K562 treated with DMSO at 1 percent for 48 hours (cell line): ENCODE data around the gene CCSAP. TPM values are rescaled to one million over a fixed set of nuclear protein-coding genes. Genes with fewer than 3 reads are reported as not detected.

Source experiments
- total RNA-seq: library from RNA; unstranded; fragments of 300-600 nt; gene quantifications from 2 replicates; pipeline ENCODE4 v1.2.3, GENCODE V29; 2022; ENCODE audit warnings: low replicate concordance; ENCODE audit errors: extremely low read depth

Gene CCSAP, protein sequence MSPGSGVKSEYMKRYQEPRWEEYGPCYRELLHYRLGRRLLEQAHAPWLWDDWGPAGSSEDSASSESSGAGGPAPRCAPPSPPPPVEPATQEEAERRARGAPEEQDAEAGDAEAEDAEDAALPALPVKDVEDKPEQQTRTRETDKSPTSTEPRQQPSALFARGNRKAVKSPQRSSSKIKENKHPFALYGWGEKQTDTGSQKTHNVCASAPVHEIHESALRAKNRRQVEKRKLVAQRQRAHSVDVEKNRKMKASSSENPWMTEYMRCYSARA
- not detected in 2 replicates for total RNA-seq

DNA sequence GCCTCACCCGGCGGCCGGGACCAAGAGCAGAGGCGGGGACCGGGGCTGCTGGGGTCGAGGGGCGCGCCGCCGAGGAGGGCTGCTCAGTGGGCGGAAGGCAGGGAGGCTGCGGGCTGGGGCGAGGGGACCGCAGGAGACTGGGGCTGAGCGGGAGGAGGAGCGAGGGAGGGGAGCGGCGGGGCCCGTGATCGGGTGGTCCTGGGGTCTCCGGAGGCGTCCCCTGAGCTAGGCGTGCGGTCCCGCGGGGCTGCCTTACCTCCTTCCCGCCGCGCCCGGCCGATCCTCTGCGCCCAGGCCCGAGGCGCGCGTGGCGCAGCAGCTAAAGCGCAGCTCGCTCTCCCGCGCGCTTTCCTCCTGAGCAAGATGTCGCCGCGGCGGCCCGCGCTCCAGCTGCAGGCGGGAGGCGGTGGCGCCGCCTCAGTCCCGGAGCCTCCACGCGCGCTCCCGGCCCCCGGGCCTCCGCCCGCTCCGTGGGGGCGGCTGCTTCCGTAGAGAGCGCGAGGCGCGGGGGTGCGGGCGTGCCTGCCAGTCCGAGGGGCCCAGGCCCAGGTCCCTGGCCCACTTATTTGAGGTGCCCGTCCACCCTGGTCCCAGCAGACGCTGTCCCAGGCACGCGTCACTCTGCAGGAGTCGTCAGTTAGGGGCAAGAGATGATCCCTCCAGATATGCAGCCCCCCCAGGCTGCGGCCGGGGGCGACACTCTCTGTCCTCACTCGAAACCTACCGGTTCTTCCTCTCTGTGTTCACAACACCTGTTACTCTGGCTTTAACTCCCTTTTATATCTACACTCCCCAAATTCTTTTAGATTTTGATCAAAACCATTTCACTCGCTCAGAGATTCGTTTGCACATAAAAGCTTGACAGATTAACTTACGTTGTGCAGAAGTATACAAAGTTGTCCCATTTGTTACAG is at the start of gene CCSAP:
Gene CCSAP, minus strand, starts transcription at position 392 of the 914 bp plus-strand sequence. CDS start 582 bp downstream, outside the sequence.

Other genes starting within 250 kb of the CCSAP start
- gene RAB4A, start 71.9 kb downstream of the CCSAP start, total RNA-seq: not detected in 2 replicates
- gene ACTA1, start 91.0 kb upstream of the CCSAP start, total RNA-seq: not detected in 2 replicates
- gene NUP133, start 165.3 kb upstream of the CCSAP start, total RNA-seq: not detected in 2 replicates
- gene ABCB10, start 215.7 kb upstream of the CCSAP start, total RNA-seq: not detected in 2 replicates